ENCODE measurements around the gene FSIP1.

The FSIP1 gene

GRCh38 chr15:39684233-39684632 lies 98.4 kb downstream of the FSIP1 start:
- no peak for DNase-seq (ENCODE audit: low read depth)

GRCh38 chr15:39682366-39682765 lies 100.3 kb downstream of the FSIP1 start:
- DNase-seq (ENCODE audit: low read depth), result no peak

- no peak for DNase-seq (ENCODE audit: low read depth)
These were observed 101.8 kb downstream of the FSIP1 start for GRCh38 chr15:39680868-39681267.

GRCh38 chr15:39672666-39673065 lies 110.0 kb downstream of the FSIP1 start:
- DNase-seq (ENCODE audit: low read depth), result no peak

GRCh38 chr15:39672184-39672583 lies 110.5 kb downstream of the FSIP1 start:
- no peak for DNase-seq (ENCODE audit: low read depth)

- DNase-seq (ENCODE audit: low read depth), result no peak
These were observed 112.0 kb downstream of the FSIP1 start for GRCh38 chr15:39670687-39671086.

- no peak for DNase-seq (ENCODE audit: low read depth)
These were observed 113.0 kb downstream of the FSIP1 start for GRCh38 chr15:39669661-39670060.

- DNase-seq (ENCODE audit: low read depth), result no peak
These were observed 113.4 kb downstream of the FSIP1 start for GRCh38 chr15:39669241-39669640.

GRCh38 chr15:39668457-39668856 lies 114.2 kb downstream of the FSIP1 start:
- no peak for DNase-seq (ENCODE audit: low read depth)

GRCh38 chr15:39667382-39668127 lies 115.1 kb downstream of the FSIP1 start:
- no peak for DNase-seq (ENCODE audit: low read depth)

GRCh38 chr15:39666677-39667076 lies 116.0 kb downstream of the FSIP1 start:
- no peak for DNase-seq (ENCODE audit: low read depth)

GRCh38 chr15:39665629-39666250 lies 116.9 kb downstream of the FSIP1 start:
- DNase-seq (ENCODE audit: low read depth), result no peak

- DNase-seq (ENCODE audit: low read depth), result no peak
These were observed 118.9 kb downstream of the FSIP1 start for GRCh38 chr15:39663704-39664250.

GRCh38 chr15:39661776-39662175 lies 120.9 kb downstream of the FSIP1 start:
- no peak for DNase-seq (ENCODE audit: low read depth)

GRCh38 chr15:39658740-39659139 lies 123.9 kb downstream of the FSIP1 start:
- no peak for DNase-seq (ENCODE audit: low read depth)

- no peak for DNase-seq (ENCODE audit: low read depth)
These were observed 125.0 kb downstream of the FSIP1 start for GRCh38 chr15:39657668-39658067.

GRCh38 chr15:39657181-39657580 lies 125.5 kb downstream of the FSIP1 start:
- DNase-seq (ENCODE audit: low read depth), result no peak

GRCh38 chr15:39654304-39654703 lies 128.3 kb downstream of the FSIP1 start:
- no peak for DNase-seq (ENCODE audit: low read depth)

GRCh38 chr15:39651881-39652280 lies 130.8 kb downstream of the FSIP1 start:
- no peak for DNase-seq (ENCODE audit: low read depth)

- no peak for DNase-seq (ENCODE audit: low read depth)
These were observed 131.3 kb downstream of the FSIP1 start for GRCh38 chr15:39651295-39651694.

- no peak for DNase-seq (ENCODE audit: low read depth)
These were observed 132.9 kb downstream of the FSIP1 start for GRCh38 chr15:39649757-39650156.

GRCh38 chr15:39646425-39646824 lies 136.2 kb downstream of the FSIP1 start:
- no peak for DNase-seq (ENCODE audit: low read depth)

- DNase-seq (ENCODE audit: low read depth), result no peak
These were observed 136.7 kb downstream of the FSIP1 start for GRCh38 chr15:39645976-39646257.

All from stromal cell of bone marrow (primary cell).